GM18517 (cell line): ENCODE measurements around the gene SPRY4.
"Not testable (repeated sequence)": the region's sequence is repeated elsewhere in the genome, so short reads cannot be mapped to it uniquely, and the experiment has no call there.

ENCODE experiments used
- ATAC-seq: cut with Tn5 transposase; IDR thresholded peaks from one replicate; pipeline ENCODE4 v1.9.1; 2021; ENCODE audit warnings: mild to moderate bottlenecking, moderate library complexity; ENCODE audit not compliant: unreplicated experiment

Gene SPRY4, protein sequence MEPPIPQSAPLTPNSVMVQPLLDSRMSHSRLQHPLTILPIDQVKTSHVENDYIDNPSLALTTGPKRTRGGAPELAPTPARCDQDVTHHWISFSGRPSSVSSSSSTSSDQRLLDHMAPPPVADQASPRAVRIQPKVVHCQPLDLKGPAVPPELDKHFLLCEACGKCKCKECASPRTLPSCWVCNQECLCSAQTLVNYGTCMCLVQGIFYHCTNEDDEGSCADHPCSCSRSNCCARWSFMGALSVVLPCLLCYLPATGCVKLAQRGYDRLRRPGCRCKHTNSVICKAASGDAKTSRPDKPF

DNA sequence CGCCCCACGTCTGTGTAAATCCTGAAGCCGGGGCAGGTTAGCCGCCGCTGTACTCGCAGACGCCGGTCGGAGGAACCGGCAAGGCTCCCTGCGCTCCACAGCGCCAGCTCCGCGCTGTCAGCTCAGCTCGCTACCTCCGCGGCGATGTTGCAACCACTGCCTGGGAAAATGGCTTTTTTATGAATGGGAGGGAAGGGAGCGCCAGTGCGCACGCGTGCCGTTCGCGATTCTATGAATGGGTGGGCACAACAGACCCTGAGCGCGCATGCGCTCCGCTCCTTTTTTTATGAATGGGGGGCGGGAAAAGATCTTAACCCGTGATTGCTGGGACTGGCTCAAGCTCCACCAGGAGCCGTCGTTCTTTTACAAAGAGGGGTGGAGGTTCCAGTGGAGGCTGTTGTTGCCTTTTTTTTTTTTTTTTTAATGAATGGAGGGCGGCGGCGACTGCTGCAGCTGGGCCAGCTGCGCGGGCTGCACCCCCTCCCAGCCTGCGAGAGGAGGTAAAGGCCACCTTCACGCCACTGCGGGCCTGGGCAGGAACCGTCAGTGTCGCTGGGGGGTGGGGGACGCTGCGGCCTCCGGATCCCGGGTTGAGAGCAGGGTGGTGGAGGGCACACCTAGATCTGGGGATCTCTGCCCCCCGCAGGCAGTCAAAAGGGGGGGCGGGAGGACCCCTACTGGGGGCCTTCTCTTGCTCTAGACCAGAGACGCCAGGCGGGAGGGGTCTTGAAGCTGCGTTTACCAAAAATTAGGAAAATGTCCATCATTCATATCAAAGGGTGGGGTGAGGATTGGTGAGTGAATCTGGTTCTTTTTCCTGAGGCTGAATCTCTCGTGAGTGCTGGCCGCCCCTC lies at the start of gene SPRY4:
Gene SPRY4 (minus strand): TSS at position 151 of the 854 bp plus-strand sequence. CDS start 9,913 bp downstream, outside the sequence.
- peak; percentile 63 for ATAC-seq

DNA sequence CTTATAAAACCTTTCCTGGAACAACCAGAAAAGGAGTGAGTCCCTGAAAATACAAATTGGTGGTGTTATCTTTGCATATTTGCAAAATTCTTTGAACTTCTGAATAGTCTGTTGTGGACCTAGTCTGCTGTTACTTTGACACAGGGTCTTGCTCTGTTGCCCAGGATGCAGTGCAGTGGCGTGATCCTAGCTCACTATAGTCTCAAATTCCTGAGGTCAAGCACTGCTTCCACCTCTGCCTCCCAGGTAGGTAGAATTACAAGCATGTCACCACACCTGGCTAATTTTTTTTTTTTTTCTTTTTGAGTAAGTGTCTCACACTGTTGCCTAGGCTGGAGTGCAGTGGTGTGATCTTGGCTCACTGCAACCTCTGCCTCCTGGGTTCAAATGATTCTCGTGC lies 43.7 kb upstream of the SPRY4 start:
- ATAC-seq, result no peak

DNA sequence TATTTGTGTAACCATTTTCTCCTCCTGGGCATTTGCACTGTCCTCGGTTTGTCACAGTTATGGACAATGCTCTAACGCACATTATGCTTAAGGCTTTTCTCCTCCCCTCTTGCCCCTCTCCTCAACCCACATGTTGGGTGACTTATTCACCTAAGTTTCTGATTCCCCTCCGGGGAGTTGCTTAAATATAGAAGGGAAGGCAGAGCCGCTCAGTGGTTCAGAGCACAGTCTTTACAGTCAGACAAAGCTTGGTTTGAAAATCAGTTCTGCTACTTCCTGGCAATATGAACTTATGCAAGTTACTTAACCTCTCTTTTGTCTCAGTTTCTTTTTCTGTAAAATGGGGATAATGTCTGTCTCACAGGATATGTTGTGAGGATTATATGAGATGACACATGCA lies 41.2 kb upstream of the SPRY4 start:
- ATAC-seq, result no peak

DNA sequence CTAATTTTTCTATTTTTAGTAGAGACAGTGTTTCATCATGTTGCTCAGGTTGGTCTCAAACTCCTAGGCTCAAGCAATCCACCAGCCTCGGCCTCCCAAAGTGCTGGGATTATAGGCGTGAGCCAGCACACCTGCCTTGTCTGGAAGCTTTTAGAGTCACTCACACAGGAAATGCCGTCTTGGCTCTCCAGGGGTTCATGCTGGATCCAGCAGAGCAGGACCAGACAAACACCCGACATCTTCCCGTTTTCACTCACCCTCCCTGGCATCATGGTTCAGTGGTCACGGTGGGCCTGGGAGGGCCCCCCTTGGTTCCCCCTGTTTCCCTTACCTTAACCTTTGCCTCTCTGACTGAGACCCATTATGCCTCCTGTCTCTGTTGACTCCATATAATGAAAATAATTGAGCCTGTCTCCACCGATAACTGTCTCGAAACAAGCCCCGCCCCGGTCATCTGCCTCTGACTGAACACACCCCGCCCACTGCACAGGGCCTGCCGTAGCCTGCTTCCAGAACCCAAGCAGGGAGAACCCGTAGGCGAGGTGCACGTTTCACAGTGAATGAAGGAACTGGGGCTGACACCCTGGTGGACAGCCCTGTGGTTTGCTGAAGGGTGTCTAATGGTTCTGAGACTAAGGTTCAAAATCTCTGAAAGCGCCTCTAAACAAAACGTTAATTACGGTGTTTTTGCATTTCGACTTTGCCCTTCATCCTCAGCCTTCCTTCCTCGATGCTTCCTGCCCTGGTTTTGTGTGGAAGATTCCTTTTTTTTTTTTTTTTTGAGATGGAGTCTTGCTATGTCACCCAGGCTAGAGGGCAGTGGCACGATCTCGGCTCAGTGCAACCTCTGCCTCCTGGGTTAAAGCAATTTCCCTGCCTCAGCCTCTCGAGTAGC lies 39.7 kb upstream of the SPRY4 start:
- ATAC-seq, result peak; percentile 71

DNA sequence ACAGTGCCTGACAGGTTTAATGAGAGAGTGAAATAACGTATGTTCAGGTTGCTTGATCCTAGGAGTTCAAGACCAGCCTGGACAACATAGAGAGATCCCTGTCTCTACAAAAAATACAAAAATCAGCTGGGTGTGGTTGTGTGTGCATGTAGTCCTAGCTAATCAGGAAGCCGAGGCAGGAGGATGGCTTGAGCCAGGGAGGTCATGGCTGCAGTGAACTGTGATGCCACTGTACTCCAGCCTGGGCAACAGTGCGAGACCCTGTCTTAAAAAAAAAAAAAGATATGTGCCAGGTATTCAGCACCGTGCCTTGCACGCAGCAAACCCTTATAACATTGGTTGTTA lies 38.8 kb upstream of the SPRY4 start:
- no peak for ATAC-seq

DNA sequence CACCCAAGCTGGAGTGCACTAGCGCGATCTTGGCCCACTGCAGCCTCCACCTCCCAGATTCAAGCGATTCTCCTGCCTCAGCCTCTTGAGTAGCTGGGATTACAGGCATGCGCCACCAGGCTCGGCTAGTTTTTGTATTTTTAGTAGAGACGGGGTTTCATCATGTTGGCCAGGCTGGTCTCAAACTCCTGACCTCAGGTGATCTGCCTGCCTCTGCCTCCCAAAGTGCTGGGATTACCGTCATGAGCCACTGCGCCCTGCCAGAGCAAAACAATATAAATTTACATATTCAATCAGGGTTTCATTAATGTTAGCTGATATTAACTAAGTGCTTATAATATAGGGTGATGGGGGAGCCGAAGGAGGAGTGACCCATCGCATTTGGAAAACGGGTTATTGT lies 37.4 kb upstream of the SPRY4 start:
- ATAC-seq, result not testable (repeated sequence)

DNA sequence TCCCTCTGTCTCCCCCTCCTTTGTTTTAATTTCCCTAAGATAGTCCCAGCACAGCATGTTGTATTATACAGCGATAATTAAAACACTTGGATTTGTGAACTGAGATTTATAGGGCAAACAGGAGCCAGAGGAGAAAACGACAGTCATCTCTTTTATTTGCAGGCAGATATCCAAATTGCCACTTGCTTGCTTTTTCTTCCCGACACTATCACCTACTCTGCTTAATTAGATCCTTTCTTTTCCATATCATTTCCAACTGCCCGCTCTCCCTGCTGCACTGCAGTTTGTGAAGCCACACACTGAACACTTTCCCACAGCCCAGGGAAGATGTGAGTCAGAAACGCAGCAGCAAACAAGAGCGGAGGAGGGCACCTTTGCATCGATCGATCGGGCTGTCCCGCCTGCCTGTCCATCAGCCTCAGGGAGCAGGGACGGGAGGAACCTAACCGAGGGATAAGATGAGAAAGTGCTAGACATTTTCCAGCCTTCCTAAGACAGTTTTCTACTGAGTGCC lies 35.8 kb upstream of the SPRY4 start:
- no peak for ATAC-seq

DNA sequence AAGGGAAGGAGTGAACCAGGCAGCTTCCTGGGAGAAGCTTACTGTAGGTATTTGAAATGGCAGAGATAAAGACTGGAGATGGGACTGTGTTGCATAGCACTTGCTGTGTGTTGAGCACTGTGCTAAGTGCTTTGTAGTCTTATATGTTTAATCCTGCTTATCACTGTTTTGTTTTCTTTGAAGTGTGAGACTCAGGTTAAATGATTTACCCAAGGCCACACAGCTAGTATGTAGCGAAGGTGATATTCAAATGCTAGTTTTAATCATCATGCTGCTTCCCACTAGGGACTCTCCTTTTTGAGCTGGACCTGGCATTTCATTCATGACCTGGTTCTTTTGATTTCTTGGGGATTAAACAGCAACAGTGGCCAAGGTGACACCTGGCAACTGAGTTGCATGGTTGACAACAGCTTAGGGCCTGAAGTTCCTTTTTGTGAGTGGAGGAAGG lies 35.3 kb upstream of the SPRY4 start:
- no peak for ATAC-seq

DNA sequence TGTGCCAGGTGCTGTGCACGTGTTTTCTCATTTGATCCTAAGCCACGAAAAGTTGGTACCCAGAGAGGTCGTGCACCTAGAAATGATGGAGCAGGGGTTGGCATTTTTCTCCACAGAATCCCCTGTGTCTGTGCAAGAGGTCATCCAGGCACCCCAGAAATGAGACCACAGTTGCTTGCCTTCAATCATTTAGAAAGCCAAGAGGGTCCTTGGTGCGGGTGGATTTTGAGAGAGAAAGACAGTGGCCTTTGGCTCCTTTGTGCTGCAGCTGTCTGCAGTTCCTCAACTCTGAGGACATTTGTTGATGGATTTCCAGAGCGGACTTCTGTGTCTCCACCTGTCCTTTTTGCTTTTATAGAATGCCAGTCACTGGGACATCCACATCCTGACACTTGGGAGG lies 33.8 kb upstream of the SPRY4 start:
- no peak for ATAC-seq

DNA sequence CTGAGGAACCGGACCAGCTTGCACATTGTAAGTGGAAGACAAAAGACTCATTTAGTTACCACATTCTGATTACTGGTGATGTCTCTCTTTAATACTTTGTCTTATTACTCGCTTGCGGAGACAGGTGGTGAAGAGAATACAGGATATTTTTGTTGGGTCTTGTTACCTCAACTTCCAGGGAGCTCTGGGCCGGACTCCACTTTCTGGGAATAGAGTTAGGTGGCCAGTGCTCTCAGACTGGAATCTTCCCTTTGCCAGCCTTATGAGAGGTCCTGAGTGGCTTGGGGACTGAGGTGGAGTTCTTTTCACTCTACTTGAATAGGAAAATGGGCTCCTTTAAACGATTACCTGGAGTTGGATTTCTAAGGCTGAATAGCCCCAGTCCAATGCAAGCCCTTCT lies 33.3 kb upstream of the SPRY4 start:
- no peak for ATAC-seq

DNA sequence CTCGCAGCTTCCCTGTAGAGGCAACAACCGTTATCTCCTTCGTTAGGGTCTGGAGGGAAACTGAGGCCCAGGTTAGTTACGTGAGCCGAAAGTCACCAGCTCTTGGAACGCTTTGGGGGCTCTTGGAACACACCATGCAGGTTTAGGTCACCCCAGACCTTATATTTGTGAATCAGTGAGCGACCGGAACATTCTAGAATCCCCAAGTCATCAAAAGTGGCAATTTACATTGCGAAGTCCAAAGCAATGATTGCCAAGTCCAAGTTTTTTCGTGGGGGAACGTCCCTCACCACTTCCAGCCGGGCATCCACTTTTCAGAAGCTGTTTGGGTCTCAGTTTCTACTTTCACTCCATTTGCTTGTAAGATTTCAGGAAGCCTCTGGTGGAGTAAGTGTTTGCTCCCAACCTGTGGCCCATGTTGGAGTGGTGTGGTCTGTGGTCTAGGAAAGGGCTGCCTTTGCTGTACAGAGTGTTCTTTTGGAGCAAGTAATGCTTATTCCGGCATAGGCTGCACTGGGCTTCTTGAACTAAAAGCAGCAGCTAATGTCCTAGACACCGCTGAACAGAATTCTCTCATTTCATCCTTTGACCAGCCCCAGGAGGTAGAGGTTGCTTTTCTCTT lies 32.8 kb upstream of the SPRY4 start:
- no peak for ATAC-seq

DNA sequence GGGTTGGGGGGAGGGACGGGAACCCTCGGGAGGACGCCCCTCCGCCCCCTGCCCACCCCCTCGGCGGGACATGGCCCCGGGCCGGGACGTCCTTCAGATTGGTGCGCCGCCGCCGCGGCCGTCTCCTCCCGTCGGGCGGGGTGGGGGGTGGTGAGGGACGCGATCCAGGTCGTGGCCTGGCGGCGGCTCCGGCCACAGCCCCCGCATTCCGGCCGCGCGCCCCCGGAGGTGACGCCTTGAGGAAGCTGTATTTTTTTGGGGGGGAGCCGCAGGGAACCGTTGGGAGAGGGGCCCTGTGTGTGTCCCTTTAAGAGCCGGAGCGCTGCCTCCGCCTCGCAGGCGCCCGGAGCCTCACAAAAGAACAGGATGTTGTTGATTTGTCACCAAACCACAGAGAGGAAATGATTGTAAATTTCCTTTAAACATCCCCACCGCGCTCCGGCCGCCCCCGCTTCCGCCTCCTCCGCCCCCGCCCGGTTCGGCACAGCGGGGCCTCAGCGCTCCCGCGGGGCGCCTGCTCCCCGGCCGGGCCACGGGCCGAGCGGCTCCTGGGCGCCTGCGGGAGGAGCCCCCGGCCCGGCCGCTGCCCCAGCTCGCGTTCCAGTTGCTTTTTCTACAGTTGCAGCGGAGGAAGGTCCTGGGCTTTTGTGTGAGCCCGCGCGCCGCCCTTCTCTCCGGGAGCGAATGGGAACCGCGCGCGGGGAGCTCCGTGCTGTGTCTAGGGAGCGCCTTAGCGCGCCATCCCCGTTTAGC lies 32.1 kb upstream of the SPRY4 start:
- peak; percentile 94 for ATAC-seq

DNA sequence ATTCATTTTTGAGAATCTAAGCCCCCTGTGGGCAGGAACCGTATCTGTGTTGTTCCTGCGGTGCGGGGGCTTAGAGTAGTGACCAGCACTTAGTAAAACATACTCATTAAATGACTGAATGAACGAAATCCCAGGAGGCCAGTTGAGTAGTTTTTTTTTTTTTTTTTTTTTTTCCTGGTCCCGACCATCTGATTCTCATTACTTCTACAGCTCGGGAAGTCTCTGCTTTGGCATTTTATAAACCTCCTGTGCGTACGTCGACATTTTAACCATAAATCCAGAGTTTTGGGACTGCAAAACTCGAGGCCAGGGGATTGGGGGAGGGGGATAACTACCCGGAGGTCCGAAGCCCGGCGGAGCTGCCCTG lies 31.5 kb upstream of the SPRY4 start:
- ATAC-seq, result no peak

DNA sequence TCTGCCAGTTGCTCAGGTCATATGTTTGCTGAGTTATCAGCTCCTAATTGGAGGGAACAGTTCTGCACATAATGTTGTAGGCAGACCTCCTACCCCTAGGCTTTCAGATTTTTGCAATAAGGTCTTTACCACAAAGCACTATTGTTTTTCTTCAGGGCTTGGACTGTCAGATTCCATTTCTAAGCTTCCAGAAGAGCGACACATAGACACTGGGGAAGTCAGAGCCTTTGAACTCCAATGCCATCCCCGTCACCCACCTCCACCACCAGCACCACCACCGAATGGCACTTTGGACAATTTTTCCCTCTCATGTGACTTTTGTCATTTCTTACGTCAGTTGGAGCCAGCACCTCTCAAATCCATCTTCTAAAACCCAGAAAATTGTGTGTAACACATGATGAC lies 28.3 kb upstream of the SPRY4 start:
- ATAC-seq, result no peak

DNA sequence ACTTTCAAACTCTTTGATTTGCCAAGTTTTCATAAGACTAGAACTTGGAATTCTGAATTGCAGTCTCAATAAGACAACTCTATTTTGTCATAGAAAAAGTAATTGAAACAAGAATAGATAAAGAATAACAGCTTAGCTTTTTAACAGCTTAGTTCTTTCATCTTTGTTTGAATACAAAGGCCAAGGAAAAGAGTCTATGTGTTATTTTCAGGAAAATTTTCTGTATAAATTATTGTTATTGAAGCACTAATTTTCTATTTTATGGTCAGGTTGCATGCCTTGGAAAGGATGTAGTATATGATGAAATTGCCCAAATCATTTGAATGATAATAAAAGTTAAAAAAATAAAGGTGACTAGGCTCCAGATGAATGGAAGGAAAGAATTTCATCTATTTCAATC lies 25.2 kb upstream of the SPRY4 start:
- no peak for ATAC-seq

DNA sequence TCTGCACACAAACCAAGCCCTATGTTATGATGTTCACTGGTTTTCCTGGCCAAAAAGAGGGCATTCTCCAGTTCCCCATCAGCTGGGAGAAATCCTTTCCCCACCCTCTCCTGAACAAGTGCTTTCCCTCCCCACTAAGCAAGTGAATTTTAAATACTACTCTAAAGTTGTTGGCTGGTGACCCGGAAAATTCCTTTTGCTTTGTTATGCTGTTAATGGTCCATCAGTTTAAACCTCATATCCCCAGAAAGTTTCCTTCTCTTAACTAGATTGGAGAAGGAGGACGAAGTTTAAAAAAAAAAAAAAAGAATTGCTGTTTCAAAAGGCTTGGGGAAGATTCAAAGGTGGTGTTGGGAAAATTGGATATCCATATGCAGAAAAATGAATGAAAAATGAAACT lies 21.9 kb upstream of the SPRY4 start:
- no peak for ATAC-seq

DNA sequence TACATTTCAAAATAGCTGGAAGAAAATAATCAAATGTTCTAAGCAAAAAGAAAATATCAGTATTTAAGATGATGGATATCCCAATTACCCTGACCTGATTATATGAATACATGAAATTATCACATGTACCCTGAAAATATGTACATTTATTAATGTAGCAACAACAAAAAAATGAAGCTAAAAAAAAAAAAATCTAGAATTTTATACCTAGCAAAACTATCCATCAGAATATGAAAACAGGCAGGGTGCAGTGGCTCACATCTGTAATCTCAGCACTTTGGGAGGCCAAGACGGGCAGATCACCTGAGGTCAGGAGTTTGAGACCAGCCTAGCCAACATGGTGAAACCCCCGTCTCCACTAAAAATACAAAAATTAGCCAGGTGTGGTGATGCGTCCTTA lies 20.1 kb upstream of the SPRY4 start:
- not testable (repeated sequence) for ATAC-seq

DNA sequence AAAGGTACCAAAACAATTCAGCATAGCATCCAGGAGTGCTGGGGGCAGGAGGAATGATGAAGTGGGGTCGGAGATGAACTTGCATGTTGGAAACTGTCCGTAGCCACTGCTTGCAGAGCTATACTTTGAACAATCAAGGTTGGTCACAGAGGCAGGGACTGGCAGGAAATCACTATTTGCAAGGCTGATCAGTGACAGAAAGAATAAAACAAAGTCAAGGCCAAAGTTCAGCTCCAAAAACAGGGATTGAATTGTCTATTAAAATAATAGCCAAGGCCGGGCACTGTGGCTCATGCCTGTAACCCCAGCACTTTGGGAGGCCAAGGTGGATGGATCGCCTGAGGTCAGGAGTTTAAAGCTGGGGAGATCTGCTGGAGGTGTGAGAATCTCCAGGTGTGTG lies 18.7 kb upstream of the SPRY4 start:
- no peak for ATAC-seq

DNA sequence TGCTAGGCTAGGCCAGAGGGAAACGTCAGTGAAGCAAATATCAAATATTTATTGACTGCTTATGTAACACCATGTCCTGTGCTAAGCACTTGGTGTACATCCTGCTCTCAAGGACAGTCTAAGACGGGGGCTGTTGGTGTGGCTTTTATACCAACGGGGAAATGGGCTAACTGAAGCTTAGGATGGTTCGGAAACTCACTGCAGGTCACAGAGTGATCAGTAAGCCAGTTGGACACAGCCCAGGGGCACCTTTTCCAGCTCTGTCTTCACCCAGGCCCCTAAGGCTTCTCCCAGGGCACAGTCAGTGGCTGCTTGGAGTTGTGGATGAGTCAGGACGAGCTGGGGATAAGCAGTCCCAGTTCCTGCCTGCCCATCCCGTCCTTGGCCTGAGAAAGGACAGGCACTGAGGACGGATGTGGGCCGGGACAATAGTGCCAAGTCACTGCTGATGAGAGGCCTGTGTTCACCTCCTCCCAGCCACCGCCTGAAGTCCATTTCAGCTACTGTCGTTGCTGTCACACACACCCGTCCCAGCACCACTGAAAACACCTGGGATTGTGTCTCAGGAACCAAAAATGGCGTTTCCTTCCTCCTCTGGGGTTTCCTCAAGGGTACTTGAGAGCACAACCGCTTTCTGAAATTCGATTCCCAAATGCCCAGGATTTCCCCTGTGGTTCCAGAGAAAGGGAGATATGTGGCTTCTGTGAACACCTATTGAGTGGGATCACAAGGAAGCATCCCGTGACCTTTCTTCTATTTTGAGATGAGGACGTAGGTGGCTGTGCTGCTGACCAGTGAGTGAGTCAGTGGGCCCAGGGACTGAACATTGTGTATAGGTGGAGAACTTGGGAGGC lies 17.5 kb upstream of the SPRY4 start:
- no peak for ATAC-seq
